ENCODE results near the gene SETBP1. TPM values are rescaled to one million over a fixed set of nuclear protein-coding genes. Genes with fewer than 3 reads are reported as not detected.
"Not testable (repeated sequence)": the region's sequence is repeated elsewhere in the genome, so short reads cannot be mapped to it uniquely, and the experiment has no call there.

SETBP1 gene
- total RNA-seq, 1 experiment from 2014 or later, result 11.9 TPM

DNA sequence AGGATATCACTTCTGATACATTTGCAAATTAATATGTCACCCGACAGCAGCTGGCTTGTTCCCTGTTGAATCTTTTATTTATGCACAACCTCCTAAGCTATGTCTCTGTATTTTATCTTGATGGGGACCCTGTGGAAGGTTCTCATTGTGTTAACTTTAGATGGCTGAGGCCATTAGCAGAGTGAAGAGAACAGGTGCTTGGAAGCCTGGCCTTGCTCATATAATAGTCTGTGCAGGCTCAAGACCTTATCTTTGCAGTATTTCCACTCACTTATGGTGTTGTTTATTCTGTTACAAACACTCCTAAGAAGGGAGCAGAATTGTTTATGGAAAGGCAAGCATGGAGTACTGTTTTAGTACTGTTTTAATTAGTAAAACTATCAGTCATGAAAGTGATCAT is 107.6 kb downstream of the SETBP1 start:
- Histone ChIP-seq H3K4me3 (peak overlapping the region; percentile 38; the same call in 1 of the 2 replicates), H3K27me3 (no peaks in the 10 kb centered on the region), H3K9me3 (replicated peaks) (no peaks in the 10 kb centered on the region), H3K27ac (peak overlapping the region; percentile 91), H3K4me1 (peaks cover 40% of the 10 kb centered on the region), H3K36me3 (no peaks in the 10 kb centered on the region)
- DNase-seq, result peak; percentile 62 to 83

DNA sequence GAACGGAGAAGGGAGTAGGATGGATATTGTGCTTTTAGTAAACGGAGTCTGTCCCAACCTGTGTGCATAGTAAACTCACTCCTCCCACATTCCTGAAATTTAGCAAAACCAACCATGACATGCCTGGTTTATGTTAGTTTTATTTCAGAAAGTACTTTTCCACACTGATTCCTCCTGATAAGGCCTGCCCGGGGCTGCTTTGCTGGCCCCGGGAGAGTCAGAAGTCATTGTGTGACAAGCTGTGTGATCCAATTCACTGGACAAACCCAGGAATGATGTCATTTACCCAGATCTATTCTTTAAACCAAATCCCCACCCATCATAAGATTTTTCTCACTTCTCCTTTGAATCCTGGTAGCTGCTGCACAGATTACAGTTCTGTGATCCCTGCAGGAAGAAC is 109.0 kb downstream of the SETBP1 start:
- peak; percentile 81 to 87 for DNase-seq
- Histone ChIP-seq H3K4me3 (peak overlapping the region; percentile 38), H3K36me3 (no peaks in the 10 kb centered on the region), H3K9me3 (replicated peaks) (no peaks in the 10 kb centered on the region), H3K4me1 (peaks cover 46% of the 10 kb centered on the region), H3K27me3 (no peaks in the 10 kb centered on the region), H3K27ac (peak overlapping the region; percentile 91)

DNA sequence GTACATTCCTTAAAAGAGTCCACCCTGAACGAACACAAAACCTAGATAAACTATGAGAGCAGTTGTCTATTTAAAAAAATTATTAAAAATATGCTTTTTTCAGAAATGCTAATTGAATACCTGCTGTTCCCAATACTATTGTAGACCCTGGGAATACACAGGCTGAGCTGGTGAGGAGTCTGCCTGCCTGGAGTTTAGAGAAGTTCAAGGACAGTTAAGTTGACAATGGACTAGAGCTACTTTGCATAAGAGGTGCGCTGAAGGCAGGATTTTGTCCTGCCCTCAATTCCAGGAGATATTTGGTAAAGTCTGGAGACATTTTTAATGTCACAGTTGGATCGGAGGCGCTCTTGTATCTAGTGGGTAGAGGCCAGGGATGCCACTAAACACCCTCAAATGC is 110.2 kb downstream of the SETBP1 start:
- no peak for DNase-seq
- Histone ChIP-seq H3K9me3 (replicated peaks) (no peaks in the 10 kb centered on the region), H3K36me3 (no peaks in the 10 kb centered on the region), H3K27ac (peak overlapping the region; percentile 91; the same call in 1 of the 2 replicates), H3K27me3 (no peaks in the 10 kb centered on the region), H3K4me1 (peaks cover 46% of the 10 kb centered on the region), H3K4me3 (no peak overlapping the region)

DNA sequence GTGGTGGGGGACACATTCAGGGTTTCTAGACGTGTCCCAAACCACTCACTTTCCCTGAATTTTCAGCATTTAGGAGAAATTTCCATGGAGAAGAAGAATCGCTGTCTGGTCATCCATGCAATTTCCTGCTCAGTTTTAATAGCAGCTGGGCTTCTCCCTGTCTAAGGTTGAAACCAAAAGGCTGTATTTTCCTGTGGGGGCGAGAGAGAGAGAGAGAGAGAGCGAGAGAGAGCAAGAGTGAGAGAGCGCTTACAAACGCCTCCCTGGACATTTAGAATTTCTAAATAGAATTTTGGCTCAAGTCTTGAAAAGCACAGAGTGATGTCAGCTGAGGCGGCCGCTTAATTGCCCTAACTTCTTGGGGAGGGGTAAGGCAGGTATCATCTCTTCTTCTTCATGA is 110.8 kb downstream of the SETBP1 start:
- peaks cover 42% of the 10 kb centered on the region for H3K4me1 ChIP-seq
- H3K4me3 ChIP-seq, result no peak overlapping the region
- H3K27ac ChIP-seq, result no peak overlapping the region
- no peaks in the 10 kb centered on the region for H3K27me3 ChIP-seq
- H3K9me3 ChIP-seq (replicated peaks), result no peaks in the 10 kb centered on the region
- no peaks in the 10 kb centered on the region for H3K36me3 ChIP-seq
- no peak for DNase-seq

DNA sequence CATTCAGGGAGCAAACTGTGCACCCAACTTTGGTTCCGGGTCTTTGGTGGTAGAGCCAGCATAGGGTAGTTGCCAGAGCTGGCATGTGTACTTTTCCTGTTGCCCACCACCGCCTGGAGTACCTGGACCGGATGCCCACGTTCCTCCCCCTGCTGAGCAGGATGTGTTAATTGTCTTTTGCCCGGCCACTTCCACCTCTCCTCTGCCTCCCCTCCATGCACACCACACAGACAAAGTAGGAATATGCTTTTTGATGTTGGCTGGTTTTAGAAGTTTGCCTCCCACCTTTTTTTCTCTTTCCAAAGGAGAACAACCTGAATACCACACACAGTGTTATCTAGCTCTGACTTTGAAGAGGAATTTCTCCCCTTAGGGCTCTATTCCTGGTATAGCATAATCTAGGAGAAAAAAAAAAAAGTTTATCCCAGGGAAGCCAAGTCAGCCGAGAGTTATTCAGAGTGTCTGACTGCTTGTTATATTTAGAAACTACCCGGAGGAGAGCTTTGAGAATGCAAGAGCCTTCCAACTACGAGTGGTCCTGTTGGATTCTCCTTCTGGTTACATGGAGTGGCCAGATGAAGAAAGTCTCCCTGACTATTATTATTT is 111.9 kb downstream of the SETBP1 start:
- H3K27ac ChIP-seq, result peak overlapping the region; percentile 46; the same call in 1 of the 2 replicates
- H3K36me3 ChIP-seq, result no peaks in the 10 kb centered on the region
- no peaks in the 10 kb centered on the region for H3K27me3 ChIP-seq
- H3K9me3 ChIP-seq (replicated peaks), result no peaks in the 10 kb centered on the region
- H3K4me3 ChIP-seq, result no peak overlapping the region
- DNase-seq, result peak in 1 of 2 experiments; percentile 16
- H3K4me1 ChIP-seq, result peaks cover 42% of the 10 kb centered on the region

DNA sequence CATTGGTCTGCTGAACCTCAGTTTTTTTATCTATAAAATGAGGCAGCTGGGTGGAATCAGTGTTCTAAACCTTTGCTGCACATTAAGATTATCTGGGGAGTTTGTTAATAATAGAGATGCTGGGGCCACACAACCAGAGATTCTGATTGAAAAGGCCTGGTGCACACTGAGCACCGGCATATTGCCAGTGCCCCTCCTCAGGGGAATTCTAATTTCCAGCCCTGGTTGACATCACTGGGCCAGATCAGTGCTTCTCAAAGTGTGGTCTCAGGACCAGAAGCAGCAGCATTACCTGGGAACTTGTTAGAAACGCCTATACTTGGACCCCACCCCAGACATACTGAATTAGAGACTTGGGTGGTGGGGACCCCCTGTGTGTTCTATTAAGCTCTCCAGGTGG is 112.5 kb downstream of the SETBP1 start:
- H3K27ac ChIP-seq, result peak overlapping the region; percentile 46; the same call in 1 of the 2 replicates
- no peaks in the 10 kb centered on the region for H3K36me3 ChIP-seq
- peak; percentile 47 to 69 for DNase-seq
- no peaks in the 10 kb centered on the region for H3K9me3 ChIP-seq (replicated peaks)
- no peak overlapping the region for H3K4me3 ChIP-seq
- peaks cover 38% of the 10 kb centered on the region for H3K4me1 ChIP-seq
- no peaks in the 10 kb centered on the region for H3K27me3 ChIP-seq

DNA sequence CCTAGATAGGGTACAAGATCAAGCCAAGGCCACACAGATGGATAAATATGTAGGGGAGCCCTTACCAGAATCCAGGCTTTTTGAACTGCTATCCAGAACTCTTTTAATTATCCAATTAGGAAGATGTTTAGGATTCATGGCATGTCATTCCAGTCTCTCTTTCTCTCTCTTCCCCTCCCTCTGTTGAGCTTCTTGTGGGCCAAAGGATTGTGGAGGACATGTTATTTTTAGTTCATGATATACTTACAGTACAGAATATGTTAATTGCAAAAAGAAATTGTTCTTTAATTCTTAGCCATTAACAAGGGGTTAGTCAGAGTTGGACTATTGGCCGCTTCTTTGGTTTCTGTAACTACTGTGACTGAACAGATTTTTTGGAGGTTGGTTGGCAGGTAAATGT is 113.0 kb downstream of the SETBP1 start:
- Histone ChIP-seq H3K27ac (peak overlapping the region; percentile 46; the same call in 1 of the 2 replicates), H3K9me3 (replicated peaks) (no peaks in the 10 kb centered on the region), H3K36me3 (no peaks in the 10 kb centered on the region), H3K4me3 (no peak overlapping the region), H3K4me1 (peaks cover 38% of the 10 kb centered on the region), H3K27me3 (no peaks in the 10 kb centered on the region)
- DNase-seq, result no peak

DNA sequence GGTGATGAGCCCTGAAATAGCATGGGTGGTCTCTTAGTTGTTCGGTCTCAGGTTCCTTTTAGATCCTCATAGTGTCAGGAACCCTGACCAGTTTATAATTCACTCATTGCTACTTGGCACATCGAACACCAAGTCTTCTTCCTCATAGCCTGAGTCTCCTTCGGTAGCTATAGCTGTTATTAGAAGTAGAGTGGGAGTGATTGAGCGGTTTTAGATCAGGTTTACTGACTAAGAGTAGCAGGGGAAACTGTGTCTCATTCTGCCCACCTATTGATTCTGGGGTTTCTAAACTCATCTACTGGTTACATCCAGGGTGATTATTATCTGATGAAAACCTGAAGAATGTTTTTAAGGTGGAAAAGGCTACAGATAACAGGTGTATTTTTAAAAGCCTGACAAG is 114.6 kb downstream of the SETBP1 start:
- Histone ChIP-seq H3K4me3 (no peak overlapping the region), H3K27ac (no peak overlapping the region), H3K4me1 (peaks cover 28% of the 10 kb centered on the region), H3K9me3 (replicated peaks) (no peaks in the 10 kb centered on the region), H3K36me3 (no peaks in the 10 kb centered on the region), H3K27me3 (no peaks in the 10 kb centered on the region)
- no peak for DNase-seq

DNA sequence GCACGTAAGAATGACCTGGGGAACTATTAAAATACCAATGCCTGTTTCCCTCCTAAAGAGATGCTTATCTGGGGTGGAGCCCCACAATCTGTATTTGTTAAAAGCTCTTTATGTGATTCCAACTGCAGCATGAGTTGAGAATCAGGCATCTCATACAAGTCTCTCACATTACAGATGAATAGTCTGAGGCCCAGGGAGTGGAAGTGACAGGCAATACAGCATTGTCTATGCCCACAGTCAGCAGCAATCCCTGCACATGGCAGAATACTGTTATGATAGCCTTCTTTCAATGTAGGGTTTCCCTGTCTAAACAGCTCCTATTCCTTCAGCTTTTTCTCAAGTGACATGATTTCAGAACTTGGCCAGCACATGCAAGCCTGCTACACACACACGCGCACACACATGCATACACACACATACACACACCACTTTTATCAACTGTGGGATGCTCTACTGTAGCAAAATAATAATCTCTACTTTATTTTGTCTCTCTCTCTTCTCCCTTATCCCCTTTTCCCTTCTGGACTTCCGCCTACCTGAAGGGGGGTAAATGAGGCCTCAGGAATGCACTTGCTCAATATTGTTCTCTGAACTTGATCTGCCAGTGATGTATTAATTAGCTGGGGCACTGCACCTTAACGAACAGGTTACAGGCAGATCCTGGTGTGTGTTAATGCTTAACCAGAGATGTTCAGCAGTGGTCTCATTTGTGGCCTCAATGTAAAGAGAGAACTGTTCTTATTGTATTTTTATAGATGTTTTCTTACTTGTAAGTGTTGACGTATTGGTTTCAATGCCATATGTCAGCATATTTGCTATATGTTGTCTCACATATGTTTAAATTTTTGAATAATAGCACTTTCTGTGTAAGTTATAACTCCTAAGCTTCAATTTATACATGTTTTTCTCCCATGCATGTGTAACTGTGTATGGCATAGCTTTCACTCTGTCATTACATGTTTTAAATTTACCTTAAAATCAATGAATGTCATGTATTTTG is 116.0 kb downstream of the SETBP1 start:
- Histone ChIP-seq H3K9me3 (replicated peaks) (no peaks in the 10 kb centered on the region), H3K36me3 (no peaks in the 10 kb centered on the region), H3K4me3 (no peak overlapping the region), H3K4me1 (peaks cover 17% of the 10 kb centered on the region), H3K27ac (no peak overlapping the region), H3K27me3 (no peaks in the 10 kb centered on the region)
- DNase-seq, result no peak

DNA sequence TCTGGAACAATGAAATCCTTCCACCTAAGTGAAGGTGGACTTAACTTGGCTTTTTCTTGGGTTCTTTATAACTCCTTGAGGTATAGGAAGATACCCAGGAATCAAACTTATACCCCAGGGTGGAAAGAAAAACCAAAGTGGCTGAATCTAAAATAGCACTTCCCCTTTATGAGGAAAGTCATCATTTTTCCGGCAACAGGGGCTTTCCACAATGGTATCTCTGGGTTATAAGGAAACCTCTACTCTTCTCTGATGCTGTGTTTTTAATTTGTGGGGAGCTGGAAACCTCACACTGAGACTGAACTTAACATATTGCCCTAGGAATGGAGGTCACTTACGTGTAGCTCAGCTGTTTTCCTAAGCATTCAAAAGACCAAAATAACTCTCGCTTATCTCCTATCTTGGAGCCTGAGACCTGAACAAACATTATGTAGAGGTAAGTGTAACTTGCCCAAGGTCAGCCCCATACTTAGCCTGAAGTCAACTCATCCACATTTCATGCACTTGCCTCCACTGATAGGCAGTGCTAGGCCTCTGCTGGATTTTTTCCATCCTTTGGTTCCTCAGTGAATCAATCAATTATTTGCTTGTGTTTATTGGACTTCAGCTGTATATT is 117.9 kb downstream of the SETBP1 start:
- peaks cover 17% of the 10 kb centered on the region for H3K4me1 ChIP-seq
- H3K27ac ChIP-seq, result no peak overlapping the region
- no peak overlapping the region for H3K4me3 ChIP-seq
- no peaks in the 10 kb centered on the region for H3K27me3 ChIP-seq
- H3K9me3 ChIP-seq (replicated peaks), result no peaks in the 10 kb centered on the region
- DNase-seq, result no peak
- H3K36me3 ChIP-seq, result no peaks in the 10 kb centered on the region

DNA sequence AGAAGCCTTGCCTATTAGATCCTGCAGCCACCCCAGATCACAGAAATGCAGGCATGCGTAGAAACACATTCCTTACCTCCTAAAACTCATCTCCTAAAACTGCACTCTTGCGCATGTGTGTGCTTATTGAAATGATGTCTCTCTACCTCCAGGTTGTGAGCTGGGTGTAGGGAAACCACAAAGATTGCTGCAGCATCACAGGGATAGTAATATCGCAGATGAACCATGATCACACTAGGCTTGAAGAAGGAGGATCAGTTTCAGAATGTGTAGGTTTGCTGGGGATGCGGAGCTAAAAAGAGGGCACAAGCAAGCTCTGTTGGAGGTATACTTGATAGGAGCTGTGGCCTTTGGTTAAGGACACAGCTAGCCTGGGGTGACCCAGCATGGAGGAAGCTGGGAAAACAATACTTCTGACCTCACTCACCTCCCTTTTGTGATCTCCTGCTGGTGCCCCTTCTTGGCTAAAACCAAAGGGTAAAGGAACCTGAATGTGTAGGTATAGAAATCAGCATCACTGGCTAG is 118.8 kb downstream of the SETBP1 start:
- no peak for DNase-seq
- Histone ChIP-seq H3K27me3 (no peaks in the 10 kb centered on the region), H3K27ac (no peak overlapping the region), H3K9me3 (replicated peaks) (no peaks in the 10 kb centered on the region), H3K4me3 (no peak overlapping the region), H3K36me3 (no peaks in the 10 kb centered on the region), H3K4me1 (peaks cover 16% of the 10 kb centered on the region)

DNA sequence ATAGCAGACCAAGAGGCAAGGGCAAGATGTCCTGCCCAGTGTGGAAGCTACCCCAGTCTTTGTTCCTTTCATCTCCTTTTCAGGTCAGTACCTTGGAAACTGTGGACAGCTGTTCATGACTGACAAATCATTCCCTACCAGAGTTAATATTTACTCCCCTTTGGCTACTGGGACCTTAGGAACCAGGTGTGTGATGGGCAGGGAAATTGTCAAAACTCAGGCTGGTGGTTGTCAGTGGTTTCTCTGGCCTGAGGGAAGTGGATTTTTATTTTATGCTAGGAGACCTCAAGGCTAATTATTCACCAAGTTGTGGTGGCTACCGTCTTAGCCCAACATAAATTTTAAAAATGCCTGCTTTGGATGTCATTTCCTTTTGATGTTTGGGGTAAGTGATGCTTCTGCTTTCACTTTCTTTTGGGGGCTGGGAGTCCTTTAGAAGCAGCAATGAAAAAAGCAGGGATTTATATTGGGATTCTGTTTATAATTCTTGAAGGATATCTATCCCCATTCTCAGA is 119.3 kb downstream of the SETBP1 start:
- H3K27me3 ChIP-seq, result no peaks in the 10 kb centered on the region
- no peaks in the 10 kb centered on the region for H3K36me3 ChIP-seq
- no peak for DNase-seq
- H3K27ac ChIP-seq, result no peak overlapping the region
- no peaks in the 10 kb centered on the region for H3K9me3 ChIP-seq (replicated peaks)
- peaks cover 16% of the 10 kb centered on the region for H3K4me1 ChIP-seq
- no peak overlapping the region for H3K4me3 ChIP-seq

DNA sequence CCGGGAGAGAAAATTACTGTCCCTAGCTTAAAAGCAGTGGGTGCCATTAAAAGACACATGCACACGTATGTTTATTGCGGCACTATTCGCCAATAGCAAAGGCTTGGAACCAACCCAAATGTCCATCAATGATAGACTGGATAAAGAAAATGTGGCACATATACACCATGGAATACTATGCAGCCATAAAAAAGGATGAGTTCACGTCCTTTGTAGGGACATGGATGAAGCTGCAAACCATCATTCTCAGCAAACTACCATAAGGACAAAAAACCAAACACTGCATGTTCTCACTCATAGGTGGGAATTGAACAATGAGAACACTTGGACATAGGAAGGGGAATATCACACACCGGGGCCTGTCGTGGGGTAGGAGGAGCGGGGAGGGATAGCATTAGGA is 120.1 kb downstream of the SETBP1 start:
- not testable (repeated sequence) for DNase-seq; H3K27me3 ChIP-seq; H3K9me3 ChIP-seq (replicated peaks); H3K27ac ChIP-seq; H3K36me3 ChIP-seq; H3K4me3 ChIP-seq
- H3K4me1 ChIP-seq, result peaks cover 16% of the 10 kb centered on the region

DNA sequence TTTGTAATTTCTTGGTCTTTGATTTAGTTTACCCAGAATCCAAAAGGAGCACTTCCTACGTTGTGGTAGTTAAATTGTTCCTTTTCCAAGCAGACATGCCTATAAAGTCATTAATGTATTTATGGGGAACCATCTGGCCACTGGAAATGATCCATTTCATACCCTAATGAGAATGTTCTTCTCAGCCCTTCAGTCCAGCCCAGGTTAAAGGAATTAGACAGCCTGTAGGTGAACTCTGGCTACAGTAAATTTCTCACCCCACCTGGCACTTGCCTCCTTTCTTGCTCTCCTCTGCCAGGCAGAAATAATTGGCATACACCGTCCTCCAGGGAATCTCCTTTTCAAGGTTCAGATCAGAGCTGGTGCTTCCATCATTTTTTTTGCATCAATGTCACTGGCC is 121.1 kb downstream of the SETBP1 start:
- Histone ChIP-seq H3K9me3 (replicated peaks) (no peaks in the 10 kb centered on the region), H3K36me3 (no peaks in the 10 kb centered on the region), H3K27me3 (no peaks in the 10 kb centered on the region), H3K4me3 (no peak overlapping the region), H3K4me1 (peaks cover 16% of the 10 kb centered on the region), H3K27ac (no peak overlapping the region)
- DNase-seq, result no peak
